Measurements from ENCODE around the gene NSUN3. TPM values are rescaled to one million over a fixed set of nuclear protein-coding genes. Genes with fewer than 3 reads are reported as not detected.
"Not testable (repeated sequence)": the region's sequence is repeated elsewhere in the genome, so short reads cannot be mapped to it uniquely, and the experiment has no call there.

Gene NSUN3
- 8.5 and 9.1 TPM in 2 replicates for total RNA-seq (2012; rRNA removed)

- H3K27me3 ChIP-seq (ENCODE audit: control insufficient read depth, insufficient read depth, low read length): no peaks in the 10 kb centered on the region
- peaks cover 13% of the 10 kb centered on the region for H3K4me1 ChIP-seq (ENCODE audit: control insufficient read depth, insufficient read depth, low read length)
- H3K36me3 ChIP-seq (ENCODE audit: insufficient read depth, low read length): peaks cover 8% of the 10 kb centered on the region
- H3K9me3 ChIP-seq (replicated peaks; ENCODE audit: low read length): no peaks in the 10 kb centered on the region
- H3K9ac ChIP-seq (ENCODE audit: low read depth, low read length): peak within 1 kb of the TSS; percentile 96
- peak within 1 kb of the TSS; percentile 82 for H3K4me3 ChIP-seq (ENCODE audit: low read length)
- H3K4me2 ChIP-seq (ENCODE audit: low read length): peak within 1 kb of the TSS; percentile 82
These were observed at the start of gene NSUN3, which contains the start of gene DHFR2 for GRCh38 chr3:94062513-94063404. TSS of gene NSUN3 (plus strand) at chr3:94063061. CDS start at chr3:94063127, 66 bp downstream. TSS of gene DHFR2 (minus strand) at chr3:94062916. CDS start at chr3:94061511, 1,405 bp downstream.

DNA sequence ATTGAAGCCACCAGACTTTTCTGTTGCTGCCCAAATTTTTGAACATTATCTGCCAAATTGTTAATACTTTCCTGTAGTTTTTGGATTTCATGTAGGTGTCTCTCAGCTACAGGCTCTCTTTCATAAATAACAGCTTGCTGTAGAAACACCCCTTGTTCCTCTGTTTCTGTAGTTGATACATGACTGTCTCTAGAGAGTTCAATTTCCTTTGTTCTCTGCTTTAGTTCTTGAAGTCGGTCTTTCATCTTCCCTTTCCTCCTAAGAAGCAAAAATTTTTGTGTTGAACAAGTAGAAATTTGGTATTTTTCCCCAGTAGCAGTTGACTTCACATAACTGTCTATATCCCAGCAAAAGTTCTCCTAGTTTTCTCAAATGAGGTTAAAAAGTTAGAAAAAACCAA lies 47.8 kb upstream of the NSUN3 start:
- Histone ChIP-seq H3K4me2 (ENCODE audit: low read length) (no peak overlapping the region), H3K36me3 (ENCODE audit: insufficient read depth, low read length) (no peaks in the 10 kb centered on the region), H3K27me3 (ENCODE audit: control insufficient read depth, insufficient read depth, low read length) (no peaks in the 10 kb centered on the region), H3K9me3 (replicated peaks; ENCODE audit: low read length) (no peaks in the 10 kb centered on the region), H3K4me3 (ENCODE audit: low read length) (no peak overlapping the region), H3K9ac (ENCODE audit: low read depth, low read length) (no peak overlapping the region), H3K4me1 (ENCODE audit: control insufficient read depth, insufficient read depth, low read length) (no peaks in the 10 kb centered on the region)

GRCh38 chr3:94019659-94020058 lies 43.2 kb upstream of the NSUN3 start:
- H3K27me3 ChIP-seq (ENCODE audit: control insufficient read depth, insufficient read depth, low read length): no peaks in the 10 kb centered on the region
- no peak overlapping the region for H3K4me2 ChIP-seq (ENCODE audit: low read length)
- H3K4me1 ChIP-seq (ENCODE audit: control insufficient read depth, insufficient read depth, low read length): peaks cover 4% of the 10 kb centered on the region
- no peak overlapping the region for H3K4me3 ChIP-seq (ENCODE audit: low read length)
- H3K9ac ChIP-seq (ENCODE audit: low read depth, low read length): no peak overlapping the region
- H3K36me3 ChIP-seq (ENCODE audit: insufficient read depth, low read length): no peaks in the 10 kb centered on the region
- H3K9me3 ChIP-seq (replicated peaks; ENCODE audit: low read length): no peaks in the 10 kb centered on the region

GRCh38 chr3:94020293-94020692 lies 42.6 kb upstream of the NSUN3 start:
- H3K4me1 ChIP-seq (ENCODE audit: control insufficient read depth, insufficient read depth, low read length): peaks cover 4% of the 10 kb centered on the region
- no peaks in the 10 kb centered on the region for H3K36me3 ChIP-seq (ENCODE audit: insufficient read depth, low read length)
- no peak overlapping the region for H3K4me3 ChIP-seq (ENCODE audit: low read length)
- no peak overlapping the region for H3K9ac ChIP-seq (ENCODE audit: low read depth, low read length)
- H3K27me3 ChIP-seq (ENCODE audit: control insufficient read depth, insufficient read depth, low read length): no peaks in the 10 kb centered on the region
- no peaks in the 10 kb centered on the region for H3K9me3 ChIP-seq (replicated peaks; ENCODE audit: low read length)
- no peak overlapping the region for H3K4me2 ChIP-seq (ENCODE audit: low read length)

DNA sequence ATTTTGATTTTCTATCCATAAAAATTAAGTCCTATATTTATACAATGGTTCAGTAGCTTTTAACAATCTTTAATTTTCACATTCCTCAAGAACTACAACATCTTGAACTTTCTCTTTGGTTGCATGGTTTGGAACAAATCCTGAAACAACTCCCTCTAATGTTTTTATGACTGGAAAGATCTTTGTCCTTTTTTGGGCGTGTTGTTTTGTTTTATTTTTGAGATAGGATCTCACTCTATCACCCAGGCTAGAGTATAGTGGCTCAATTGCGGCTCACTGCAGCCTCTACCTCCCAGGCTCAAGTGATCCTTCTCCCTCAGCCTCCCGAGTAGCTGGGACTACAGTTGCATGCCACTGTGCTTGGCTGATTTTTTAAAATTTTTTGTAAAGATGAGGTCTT lies 38.5 kb upstream of the NSUN3 start:
- Histone ChIP-seq H3K4me1 (ENCODE audit: control insufficient read depth, insufficient read depth, low read length) (peaks cover 4% of the 10 kb centered on the region), H3K27me3 (ENCODE audit: control insufficient read depth, insufficient read depth, low read length) (no peaks in the 10 kb centered on the region), H3K9ac (ENCODE audit: low read depth, low read length) (no peak overlapping the region), H3K4me3 (ENCODE audit: low read length) (no peak overlapping the region), H3K4me2 (ENCODE audit: low read length) (no peak overlapping the region), H3K36me3 (ENCODE audit: insufficient read depth, low read length) (no peaks in the 10 kb centered on the region), H3K9me3 (replicated peaks; ENCODE audit: low read length) (no peaks in the 10 kb centered on the region)

- Histone ChIP-seq H3K4me3 (ENCODE audit: low read length) (no peak overlapping the region), H3K9ac (ENCODE audit: low read depth, low read length) (no peak overlapping the region), H3K9me3 (replicated peaks; ENCODE audit: low read length) (no peaks in the 10 kb centered on the region), H3K27me3 (ENCODE audit: control insufficient read depth, insufficient read depth, low read length) (no peaks in the 10 kb centered on the region), H3K4me2 (ENCODE audit: low read length) (no peak overlapping the region), H3K36me3 (ENCODE audit: insufficient read depth, low read length) (no peaks in the 10 kb centered on the region), H3K4me1 (ENCODE audit: control insufficient read depth, insufficient read depth, low read length) (peaks cover 4% of the 10 kb centered on the region)
These were observed 36.2 kb upstream of the NSUN3 start for GRCh38 chr3:94026623-94027022.

GRCh38 chr3:94028093-94028837 lies 34.6 kb upstream of the NSUN3 start, which contains the start of gene STX19:
TSS of gene STX19 (minus strand) at chr3:94028597. CDS start at chr3:94015269, 13,328 bp downstream.
- no peak within 1 kb of the TSS for H3K4me3 ChIP-seq (ENCODE audit: low read length)
- no peak within 1 kb of the TSS for H3K4me2 ChIP-seq (ENCODE audit: low read length)
- H3K27me3 ChIP-seq (ENCODE audit: control insufficient read depth, insufficient read depth, low read length): no peaks in the 10 kb centered on the region
- H3K9me3 ChIP-seq (replicated peaks; ENCODE audit: low read length): no peaks in the 10 kb centered on the region
- no peaks in the 10 kb centered on the region for H3K36me3 ChIP-seq (ENCODE audit: insufficient read depth, low read length)
- no peak within 1 kb of the TSS for H3K9ac ChIP-seq (ENCODE audit: low read depth, low read length)
- H3K4me1 ChIP-seq (ENCODE audit: control insufficient read depth, insufficient read depth, low read length): peaks cover 4% of the 10 kb centered on the region

DNA sequence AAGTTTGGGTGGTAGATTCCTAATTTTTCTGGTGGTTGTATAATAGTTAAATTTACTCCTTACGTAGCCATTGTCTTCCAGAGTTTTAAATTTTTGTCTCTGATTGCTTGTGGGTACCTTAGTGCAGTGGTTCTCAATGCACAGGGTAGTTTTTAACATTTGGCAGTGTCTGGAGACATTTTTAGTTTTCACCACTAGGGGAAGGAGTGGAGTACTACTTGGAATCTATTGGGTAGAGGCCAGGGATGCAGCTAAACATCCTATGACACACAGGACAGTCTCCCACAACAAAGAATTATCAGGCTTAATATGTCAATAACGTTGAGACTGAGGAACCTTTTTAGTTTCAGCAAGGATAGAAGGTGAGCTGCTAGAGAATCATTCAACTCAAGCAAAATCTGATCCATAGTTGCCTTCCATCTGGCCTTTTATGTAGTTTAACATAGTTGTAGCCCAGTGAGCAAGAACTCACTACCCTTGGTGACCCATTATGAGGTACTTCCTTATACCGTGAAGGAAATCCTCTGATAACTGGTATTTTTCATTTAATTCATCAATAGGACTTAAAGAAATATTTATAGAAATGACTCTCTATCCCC lies 25.9 kb upstream of the NSUN3 start:
- no peak overlapping the region for H3K4me3 ChIP-seq (ENCODE audit: low read length)
- no peaks in the 10 kb centered on the region for H3K9me3 ChIP-seq (replicated peaks; ENCODE audit: low read length)
- H3K27me3 ChIP-seq (ENCODE audit: control insufficient read depth, insufficient read depth, low read length): no peaks in the 10 kb centered on the region
- H3K4me1 ChIP-seq (ENCODE audit: control insufficient read depth, insufficient read depth, low read length): no peaks in the 10 kb centered on the region
- H3K9ac ChIP-seq (ENCODE audit: low read depth, low read length): no peak overlapping the region
- H3K36me3 ChIP-seq (ENCODE audit: insufficient read depth, low read length): no peaks in the 10 kb centered on the region
- H3K4me2 ChIP-seq (ENCODE audit: low read length): no peak overlapping the region

DNA sequence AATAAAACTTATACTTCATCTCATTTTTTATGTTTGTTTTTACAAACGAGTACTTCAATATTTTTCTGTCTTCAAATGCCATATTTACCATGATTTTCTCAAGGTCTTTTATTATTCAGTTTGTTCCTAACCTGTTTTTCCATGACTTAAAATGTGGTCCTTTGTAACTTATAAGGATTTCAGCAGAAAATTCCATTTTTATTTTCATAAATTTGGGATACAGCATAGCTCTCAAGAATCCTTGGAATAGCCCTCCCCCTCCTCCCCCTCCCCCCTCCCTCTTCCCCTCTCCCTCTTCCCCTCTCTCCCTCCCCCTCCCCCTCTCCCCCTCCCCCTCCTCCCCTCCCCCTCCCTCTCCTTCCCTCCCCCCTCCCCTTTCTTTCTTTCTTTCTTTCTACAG lies 19.6 kb upstream of the NSUN3 start:
- Histone ChIP-seq H3K36me3 (ENCODE audit: insufficient read depth, low read length) (no peaks in the 10 kb centered on the region), H3K4me2 (ENCODE audit: low read length) (no peak overlapping the region), H3K27me3 (ENCODE audit: control insufficient read depth, insufficient read depth, low read length) (no peaks in the 10 kb centered on the region)

GRCh38 chr3:94044100-94044936 lies 18.5 kb upstream of the NSUN3 start:
- H3K4me1 ChIP-seq (ENCODE audit: control insufficient read depth, insufficient read depth, low read length); H3K36me3 ChIP-seq (ENCODE audit: insufficient read depth, low read length); H3K27me3 ChIP-seq (ENCODE audit: control insufficient read depth, insufficient read depth, low read length); H3K4me2 ChIP-seq (ENCODE audit: low read length); H3K4me3 ChIP-seq (ENCODE audit: low read length); H3K9ac ChIP-seq (ENCODE audit: low read depth, low read length); H3K9me3 ChIP-seq (replicated peaks; ENCODE audit: low read length): not testable (repeated sequence)

More for the DNA sequence above, 19.6 kb upstream of the NSUN3 start:
- Histone ChIP-seq H3K9me3 (replicated peaks; ENCODE audit: low read length) (no peaks in the 10 kb centered on the region), H3K9ac (ENCODE audit: low read depth, low read length) (no peak overlapping the region), H3K4me3 (ENCODE audit: low read length) (no peak overlapping the region), H3K4me1 (ENCODE audit: control insufficient read depth, insufficient read depth, low read length) (no peaks in the 10 kb centered on the region)

Measured in skeletal muscle satellite cell (primary cell).